ENCODE results near the gene MRPS17.

MRPS17 gene

GRCh38 chr7:55977831-55978230 lies 26.2 kb downstream of the MRPS17 start:
- peak; percentile 67 for DNase-seq (ENCODE audit: low read depth, low spot score)
- H3K4me3 ChIP-seq (ENCODE audit: low read depth, low read length), result no peak overlapping the region
- ChIA-PET POLR2A (no interaction called here), CTCF (interaction anchor here (0.8 to 4.6 kb wide), 3 partner anchors 12 to 29 kb away, joined by 3 to 22 read pairs (median 5); partner anchors contain the start of gene NIPSNAP2)
- TF ChIP-seq CTCF (IDR thresholded peaks at IDR 0.05; ENCODE audit: insufficient read depth, low read length, missing control alignments), result no peak

GRCh38 chr7:55980266-55980665 lies 28.6 kb downstream of the MRPS17 start:
- no peak for TF ChIP-seq CTCF (IDR thresholded peaks at IDR 0.05; ENCODE audit: insufficient read depth, low read length, missing control alignments)
- ChIA-PET CTCF (interaction anchor here (4.6 kb wide), 1 partner anchor 16 kb away, joined by 22 read pairs; the partner anchor contains the start of gene NIPSNAP2), POLR2A (no interaction called here)
- no peak for DNase-seq (ENCODE audit: low read depth, low spot score)
- no peak overlapping the region for H3K4me3 ChIP-seq (ENCODE audit: low read depth, low read length)

GRCh38 chr7:55983537-55983936 lies 31.9 kb downstream of the MRPS17 start:
- CTCF ChIA-PET, result interaction anchor here (0.6 to 1.9 kb wide), 6 partner anchors 9 to 90 kb away, joined by 3 to 7 read pairs (median 4); no protein-coding TSS in a partner anchor
- POLR2A ChIA-PET, result no interaction called here
- TF ChIP-seq CTCF (IDR thresholded peaks at IDR 0.05; ENCODE audit: insufficient read depth, low read length, missing control alignments), result no peak
- no peak for DNase-seq (ENCODE audit: low read depth, low spot score)
- H3K4me3 ChIP-seq (ENCODE audit: low read depth, low read length), result no peak overlapping the region

GRCh38 chr7:55992346-55992745 lies 40.7 kb downstream of the MRPS17 start:
- CTCF ChIA-PET, result interaction anchor here (1.1 kb wide), 2 partner anchors 8 to 10 kb away, joined by 3 to 4 read pairs; no protein-coding TSS in a partner anchor
- no peak for TF ChIP-seq CTCF (IDR thresholded peaks at IDR 0.05; ENCODE audit: insufficient read depth, low read length, missing control alignments)
- DNase-seq (ENCODE audit: low read depth, low spot score), result no peak
- no peak overlapping the region for H3K4me3 ChIP-seq (ENCODE audit: low read depth, low read length)
- POLR2A ChIA-PET, result no interaction called here

GRCh38 chr7:55996856-55997500 lies 45.3 kb downstream of the MRPS17 start:
- POLR2A ChIA-PET, result no interaction called here
- CTCF ChIA-PET, result interaction anchor here (0.8 to 1.9 kb wide), 2 partner anchors 10 to 76 kb away, joined by 3 to 4 read pairs; no protein-coding TSS in a partner anchor

More at GRCh38 chr7:55996856-55997500, 45.3 kb downstream of the MRPS17 start:
- no peak overlapping the region for H3K4me3 ChIP-seq (ENCODE audit: low read depth, low read length)
- no peak for TF ChIP-seq CTCF (IDR thresholded peaks at IDR 0.05; ENCODE audit: insufficient read depth, low read length, missing control alignments)
- DNase-seq (ENCODE audit: low read depth, low spot score), result no peak

All from AG04449 (cell line).